ENCODE measurements around the gene PATJ.

PATJ gene

GRCh38 chr1:61807606-61808140, 65.4 kb downstream of the PATJ start:
- Histone ChIP-seq H3K9ac (ENCODE audit: low read depth, low read length) (no peak overlapping the region), H3K4me2 (ENCODE audit: insufficient read depth, low read length) (no peak overlapping the region), H3K4me1 (ENCODE audit: insufficient read depth, low read length) (no peaks in the 10 kb centered on the region), H2AFZ (ENCODE audit: low read depth, low read length) (no peak overlapping the region), H3K9me3 (ENCODE audit: insufficient read depth, low read length, severe bottlenecking) (no peaks in the 10 kb centered on the region), H4K20me1 (ENCODE audit: insufficient read depth, low read length) (no peaks in the 10 kb centered on the region), H3K27ac (ENCODE audit: low read length) (no peak overlapping the region), H3K79me2 (ENCODE audit: insufficient read depth, low read length) (no peaks in the 10 kb centered on the region), H3K4me3 (ENCODE audit: low read depth in 1 of 2, low read length in 2 of 2) (no peak overlapping the region), H3K27me3 (ENCODE audit: insufficient read depth, low read length, poor library complexity) (no peaks in the 10 kb centered on the region), H3K36me3 (ENCODE audit: insufficient read depth, low read length) (no peaks in the 10 kb centered on the region)
- ATAC-seq (ENCODE audit: insufficient read depth, low read depth) = no peak
- TF ChIP-seq EZH2 (IDR thresholded peaks at IDR 0.05; ENCODE audit: borderline replicate concordance, low read depth, low read length, severe bottlenecking) = no peak
- TF ChIP-seq, protein P1, sequence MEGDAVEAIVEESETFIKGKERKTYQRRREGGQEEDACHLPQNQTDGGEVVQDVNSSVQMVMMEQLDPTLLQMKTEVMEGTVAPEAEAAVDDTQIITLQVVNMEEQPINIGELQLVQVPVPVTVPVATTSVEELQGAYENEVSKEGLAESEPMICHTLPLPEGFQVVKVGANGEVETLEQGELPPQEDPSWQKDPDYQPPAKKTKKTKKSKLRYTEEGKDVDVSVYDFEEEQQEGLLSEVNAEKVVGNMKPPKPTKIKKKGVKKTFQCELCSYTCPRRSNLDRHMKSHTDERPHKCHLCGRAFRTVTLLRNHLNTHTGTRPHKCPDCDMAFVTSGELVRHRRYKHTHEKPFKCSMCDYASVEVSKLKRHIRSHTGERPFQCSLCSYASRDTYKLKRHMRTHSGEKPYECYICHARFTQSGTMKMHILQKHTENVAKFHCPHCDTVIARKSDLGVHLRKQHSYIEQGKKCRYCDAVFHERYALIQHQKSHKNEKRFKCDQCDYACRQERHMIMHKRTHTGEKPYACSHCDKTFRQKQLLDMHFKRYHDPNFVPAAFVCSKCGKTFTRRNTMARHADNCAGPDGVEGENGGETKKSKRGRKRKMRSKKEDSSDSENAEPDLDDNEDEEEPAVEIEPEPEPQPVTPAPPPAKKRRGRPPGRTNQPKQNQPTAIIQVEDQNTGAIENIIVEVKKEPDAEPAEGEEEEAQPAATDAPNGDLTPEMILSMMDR (IDR thresholded peaks at IDR 0.05; ENCODE audit: borderline replicate concordance, extremely low read depth, low read length, poor library complexity, severe bottlenecking) = no peak
- DNase-seq = no peak

GRCh38 chr1:61808321-61808720, 66.0 kb downstream of the PATJ start:
- H3K27me3 ChIP-seq (ENCODE audit: insufficient read depth, low read length, poor library complexity) = no peaks in the 10 kb centered on the region
- no peaks in the 10 kb centered on the region for H3K9me3 ChIP-seq (ENCODE audit: insufficient read depth, low read length, severe bottlenecking)
- H2AFZ ChIP-seq (ENCODE audit: low read depth, low read length) = no peak overlapping the region
- no peaks in the 10 kb centered on the region for H3K79me2 ChIP-seq (ENCODE audit: insufficient read depth, low read length)
- no peaks in the 10 kb centered on the region for H3K36me3 ChIP-seq (ENCODE audit: insufficient read depth, low read length)
- H3K27ac ChIP-seq (ENCODE audit: low read length) = no peak overlapping the region
- no peaks in the 10 kb centered on the region for H4K20me1 ChIP-seq (ENCODE audit: insufficient read depth, low read length)
- no peak overlapping the region for H3K4me3 ChIP-seq (ENCODE audit: low read depth in 1 of 2, low read length in 2 of 2)
- ATAC-seq (ENCODE audit: insufficient read depth, low read depth) = no peak
- H3K4me1 ChIP-seq (ENCODE audit: insufficient read depth, low read length) = no peaks in the 10 kb centered on the region
- no peak overlapping the region for H3K9ac ChIP-seq (ENCODE audit: low read depth, low read length)
- TF ChIP-seq EZH2 (IDR thresholded peaks at IDR 0.05; ENCODE audit: borderline replicate concordance, low read depth, low read length, severe bottlenecking) = no peak
- TF ChIP-seq, protein P1 (IDR thresholded peaks at IDR 0.05; ENCODE audit: borderline replicate concordance, extremely low read depth, low read length, poor library complexity, severe bottlenecking) = no peak
- H3K4me2 ChIP-seq (ENCODE audit: insufficient read depth, low read length) = no peak overlapping the region
- no peak for DNase-seq

DNA sequence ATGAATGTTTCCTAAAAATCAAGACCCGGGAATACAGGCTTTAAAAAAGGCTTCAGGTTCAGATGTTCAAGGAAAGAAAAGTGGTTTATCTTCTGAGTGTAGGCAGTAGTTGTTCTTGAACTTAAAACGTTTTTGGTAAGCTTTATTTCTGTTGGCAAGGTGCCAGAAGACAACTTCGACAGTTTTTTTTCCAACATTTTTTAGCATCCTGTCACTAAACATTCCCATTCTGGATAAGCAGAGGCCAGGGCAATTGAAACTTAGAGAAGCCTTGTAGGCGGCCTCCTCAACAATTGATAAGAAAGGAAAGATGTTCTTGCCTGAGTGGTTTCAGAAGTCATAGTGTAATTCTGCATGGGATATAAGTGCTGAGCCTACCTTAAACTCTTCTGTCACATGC, 66.7 kb downstream of the PATJ start:
- H3K27me3 ChIP-seq (ENCODE audit: insufficient read depth, low read length, poor library complexity) = no peaks in the 10 kb centered on the region
- H3K27ac ChIP-seq (ENCODE audit: low read length) = no peak overlapping the region
- no peaks in the 10 kb centered on the region for H3K9me3 ChIP-seq (ENCODE audit: insufficient read depth, low read length, severe bottlenecking)
- ATAC-seq (ENCODE audit: insufficient read depth, low read depth) = no peak
- H4K20me1 ChIP-seq (ENCODE audit: insufficient read depth, low read length) = no peaks in the 10 kb centered on the region
- TF ChIP-seq EZH2 (IDR thresholded peaks at IDR 0.05; ENCODE audit: borderline replicate concordance, low read depth, low read length, severe bottlenecking) = no peak
- TF ChIP-seq, protein P1 (IDR thresholded peaks at IDR 0.05; ENCODE audit: borderline replicate concordance, extremely low read depth, low read length, poor library complexity, severe bottlenecking) = no peak
- no peak overlapping the region for H3K9ac ChIP-seq (ENCODE audit: low read depth, low read length)
- no peak for DNase-seq
- H2AFZ ChIP-seq (ENCODE audit: low read depth, low read length) = no peak overlapping the region
- H3K79me2 ChIP-seq (ENCODE audit: insufficient read depth, low read length) = no peaks in the 10 kb centered on the region
- no peaks in the 10 kb centered on the region for H3K4me1 ChIP-seq (ENCODE audit: insufficient read depth, low read length)
- H3K4me2 ChIP-seq (ENCODE audit: insufficient read depth, low read length) = no peak overlapping the region
- no peak overlapping the region for H3K4me3 ChIP-seq (ENCODE audit: low read depth in 1 of 2, low read length in 2 of 2)
- no peaks in the 10 kb centered on the region for H3K36me3 ChIP-seq (ENCODE audit: insufficient read depth, low read length)

DNA sequence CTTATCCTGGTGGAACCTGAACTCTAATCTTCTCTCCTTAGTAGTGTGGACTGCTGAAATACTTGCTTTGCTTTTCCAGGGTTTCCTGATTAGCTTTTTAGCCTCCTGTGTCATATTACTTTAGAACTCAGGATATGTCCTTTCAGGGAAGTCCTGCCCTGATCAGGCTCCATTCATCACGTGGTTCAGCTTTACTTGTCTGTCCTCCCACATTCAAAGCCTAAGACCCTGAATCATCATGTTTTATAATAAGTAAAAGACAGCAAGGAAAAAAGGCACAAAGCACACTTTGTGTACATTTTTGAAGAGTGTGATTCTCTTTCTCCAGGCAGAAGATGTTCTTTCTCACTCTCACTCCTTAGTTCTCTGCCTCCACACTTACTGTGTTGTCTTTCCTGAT, 70.6 kb downstream of the PATJ start:
- no peak overlapping the region for H3K9ac ChIP-seq (ENCODE audit: low read depth, low read length)
- H3K27me3 ChIP-seq (ENCODE audit: insufficient read depth, low read length, poor library complexity) = no peaks in the 10 kb centered on the region
- DNase-seq (no peak), ATAC-seq (ENCODE audit: insufficient read depth, low read depth) (no peak)
- no peaks in the 10 kb centered on the region for H3K79me2 ChIP-seq (ENCODE audit: insufficient read depth, low read length)
- no peak overlapping the region for H2AFZ ChIP-seq (ENCODE audit: low read depth, low read length)
- TF ChIP-seq, protein P1 (IDR thresholded peaks at IDR 0.05; ENCODE audit: borderline replicate concordance, extremely low read depth, low read length, poor library complexity, severe bottlenecking) = no peak
- TF ChIP-seq EZH2 (IDR thresholded peaks at IDR 0.05; ENCODE audit: borderline replicate concordance, low read depth, low read length, severe bottlenecking) = no peak
- no peak overlapping the region for H3K4me2 ChIP-seq (ENCODE audit: insufficient read depth, low read length)
- no peaks in the 10 kb centered on the region for H3K9me3 ChIP-seq (ENCODE audit: insufficient read depth, low read length, severe bottlenecking)
- H3K27ac ChIP-seq (ENCODE audit: low read length) = no peak overlapping the region
- H3K4me1 ChIP-seq (ENCODE audit: insufficient read depth, low read length) = no peaks in the 10 kb centered on the region
- no peaks in the 10 kb centered on the region for H4K20me1 ChIP-seq (ENCODE audit: insufficient read depth, low read length)
- H3K36me3 ChIP-seq (ENCODE audit: insufficient read depth, low read length) = no peaks in the 10 kb centered on the region
- no peak overlapping the region for H3K4me3 ChIP-seq (ENCODE audit: low read depth in 1 of 2, low read length in 2 of 2)

All from DND-41 (cell line).